Measurements from ENCODE around the gene DDR2. TPM values are rescaled to one million over a fixed set of nuclear protein-coding genes. Genes with fewer than 3 reads are reported as not detected.

The DDR2 gene
- total RNA-seq, 1 experiment from 2014 or later = 0.52 TPM

- Histone ChIP-seq H3K18ac (ENCODE audit: insufficient read length, low read depth, low read length) (no peak overlapping the region), H4K20me1 (ENCODE audit: control insufficient read depth, insufficient read depth, insufficient read length) (no peaks in the 10 kb centered on the region), H3K4ac (ENCODE audit: low read depth, low read length) (no peak overlapping the region), H3K27ac (ENCODE audit: insufficient read length, low read depth, low read length) (no peak overlapping the region), H3K79me2 (ENCODE audit: insufficient read depth, low read length) (no peaks in the 10 kb centered on the region), H2BK15ac (ENCODE audit: low read depth, low read length) (no peak overlapping the region), H2BK20ac (ENCODE audit: low read depth, low read length, poor library complexity, severe bottlenecking) (no peak overlapping the region), H3K9ac (ENCODE audit: extremely low read depth, insufficient read length, low read length) (no peak overlapping the region), H3K14ac (ENCODE audit: insufficient read depth, low read length) (no peak overlapping the region), H2BK5ac (ENCODE audit: insufficient read length, low read length) (no peak overlapping the region), H3K4me1 (ENCODE audit: insufficient read depth, low read length) (no peaks in the 10 kb centered on the region), H4K91ac (ENCODE audit: insufficient read length, low read depth, low read length) (no peak overlapping the region), H3K4me2 (ENCODE audit: insufficient read depth, insufficient read length, low read length) (no peak overlapping the region), H2BK120ac (ENCODE audit: low read depth, low read length, poor library complexity, severe bottlenecking) (no peak overlapping the region), H2AFZ (ENCODE audit: low read length) (no peak overlapping the region), H2AK5ac (ENCODE audit: insufficient read length, low read length) (no peak overlapping the region), H3K79me1 (ENCODE audit: insufficient read depth, low read depth, low read length, poor library complexity, severe bottlenecking) (no peaks in the 10 kb centered on the region), H4K5ac (ENCODE audit: insufficient read length, low read depth, low read length) (no peak overlapping the region), H3T11ph (ENCODE audit: low read length) (no peak overlapping the region), H3K23me2 (ENCODE audit: insufficient read length, low read depth, low read length, poor library complexity, severe bottlenecking) (no peaks in the 10 kb centered on the region), H3K27me3 (ENCODE audit: insufficient read depth, low read length) (no peaks in the 10 kb centered on the region), H3K56ac (ENCODE audit: insufficient read length, low read depth, low read length) (no peak overlapping the region), H4K8ac (replicated peaks; ENCODE audit: insufficient read length, low read depth, low read length) (no peak overlapping the region), H2BK12ac (ENCODE audit: insufficient read length, low read depth, low read length) (no peak overlapping the region), H3K9me3 (ENCODE audit: control insufficient read depth, low read depth, low read length) (no peaks in the 10 kb centered on the region), H3K23ac (ENCODE audit: insufficient read length, low read depth, low read length) (no peak overlapping the region)
- no peaks in the 10 kb centered on the region for H3K9me3 Mint-ChIP-seq
- H3K4me1 Mint-ChIP-seq = peaks cover 3 to 4% of the 10 kb centered on the region in 2 experiments; a peak in 3 of 4 replicates
- no peak for TF ChIP-seq CTCF (conservative IDR thresholded peaks at IDR 0.05)
- DNase-seq = no peak
- no peaks in the 10 kb centered on the region for H3K27me3 Mint-ChIP-seq (ENCODE audit: low read depth)
- no CpG with 5 or more reads among the region's 1 CpG for WGBS (ENCODE audit: extremely low coverage, insufficient read length, low lambda C conversion rate)
- H3K4me3 Mint-ChIP-seq = no peak overlapping the region
- H3K27ac Mint-ChIP-seq = no peak overlapping the region
- H3K36me3 Mint-ChIP-seq (ENCODE audit: insufficient read depth in 1 of 3, low read depth in 3 of 3) = no peaks in the 10 kb centered on the region
Observed at GRCh38 chr1:162709870-162710269, 77.6 kb downstream of the DDR2 start.
